Mammary epithelial cell (primary cell): ENCODE data around the gene ST6GALNAC3.

ENCODE experiments used
- EZH2 ChIP-seq: IDR thresholded peaks from 2 replicates; pipeline ENCODE4 v1.6.1; 2012; ENCODE audit warnings: low read length, inconsistent platforms, borderline replicate concordance
- TF ChIP-seq, protein P1 (sequence below), 2 donors: IDR thresholded peaks in 1 of 2; conservative IDR thresholded peaks in 1 of 2; 2 replicates each; pipeline ENCODE4 v1.5.1; 2011 to 2012; ENCODE audit warnings: inconsistent platforms in 2 of 2, low read length in 2 of 2, mild to moderate bottlenecking in 2 of 2, control low read depth in 1 of 2, low read depth in 1 of 2; ENCODE audit not compliant: insufficient read depth in 1 of 2; ENCODE audit errors: extremely low read depth in 1 of 2

DNA sequence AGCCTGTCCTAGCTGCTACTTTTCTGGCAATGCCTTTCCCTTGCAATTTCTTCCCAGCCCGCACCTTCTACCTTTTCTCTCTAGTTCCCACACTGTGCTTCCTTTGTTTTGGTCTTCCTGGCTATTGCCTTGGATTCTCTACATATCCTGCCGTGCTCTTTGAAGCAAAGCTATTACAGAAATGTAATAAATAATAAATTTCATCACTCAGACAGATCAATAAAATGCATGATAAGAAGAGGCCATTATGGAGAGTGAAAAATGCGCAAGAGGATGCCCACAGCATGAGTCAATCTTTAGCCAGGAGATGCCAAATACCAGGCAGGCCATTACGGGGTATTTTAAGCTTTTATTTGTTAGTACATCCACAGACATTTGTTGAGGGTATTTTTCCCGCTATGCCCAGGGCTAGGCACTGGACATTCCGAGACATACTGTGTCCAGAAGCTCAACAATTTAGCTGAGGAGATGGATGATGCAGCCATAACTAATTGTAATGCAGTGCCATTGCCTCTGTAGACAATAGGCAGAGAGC lies 163.6 kb downstream of the ST6GALNAC3 start:
- TF ChIP-seq, protein P1, sequence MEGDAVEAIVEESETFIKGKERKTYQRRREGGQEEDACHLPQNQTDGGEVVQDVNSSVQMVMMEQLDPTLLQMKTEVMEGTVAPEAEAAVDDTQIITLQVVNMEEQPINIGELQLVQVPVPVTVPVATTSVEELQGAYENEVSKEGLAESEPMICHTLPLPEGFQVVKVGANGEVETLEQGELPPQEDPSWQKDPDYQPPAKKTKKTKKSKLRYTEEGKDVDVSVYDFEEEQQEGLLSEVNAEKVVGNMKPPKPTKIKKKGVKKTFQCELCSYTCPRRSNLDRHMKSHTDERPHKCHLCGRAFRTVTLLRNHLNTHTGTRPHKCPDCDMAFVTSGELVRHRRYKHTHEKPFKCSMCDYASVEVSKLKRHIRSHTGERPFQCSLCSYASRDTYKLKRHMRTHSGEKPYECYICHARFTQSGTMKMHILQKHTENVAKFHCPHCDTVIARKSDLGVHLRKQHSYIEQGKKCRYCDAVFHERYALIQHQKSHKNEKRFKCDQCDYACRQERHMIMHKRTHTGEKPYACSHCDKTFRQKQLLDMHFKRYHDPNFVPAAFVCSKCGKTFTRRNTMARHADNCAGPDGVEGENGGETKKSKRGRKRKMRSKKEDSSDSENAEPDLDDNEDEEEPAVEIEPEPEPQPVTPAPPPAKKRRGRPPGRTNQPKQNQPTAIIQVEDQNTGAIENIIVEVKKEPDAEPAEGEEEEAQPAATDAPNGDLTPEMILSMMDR (conservative IDR thresholded peaks at IDR 0.05 in 1 of 2, IDR thresholded peaks at IDR 0.05 in 1 of 2; ENCODE audit: extremely low read depth in 1 of 2, insufficient read depth in 1 of 2, low read depth in 1 of 2, low read length in 2 of 2) = no peak
- no peak for TF ChIP-seq EZH2
